Subcutaneous abdominal adipose tissue (tissue), 5 donors: ENCODE measurements around the gene TBC1D2.
"Not testable (repeated sequence)": the region's sequence is repeated elsewhere in the genome, so short reads cannot be mapped to it uniquely, and the experiment has no call there.

ENCODE experiments used
- H3K27ac ChIP-seq: one replicate; pipeline ENCODE4 v1.7.0; 2013; ENCODE audit warnings: low read depth, mild to moderate bottlenecking, inconsistent platforms, low read length, moderate library complexity
- H3K27me3 ChIP-seq, 5 donors: one replicate each; pipeline ENCODE4 v1.7.0; 2013; ENCODE audit warnings: low read length in 5 of 5, inconsistent platforms in 1 of 5; ENCODE audit not compliant: control insufficient read depth in 5 of 5, insufficient read depth in 4 of 5
- H3K36me3 ChIP-seq, 5 donors: one replicate each; pipeline ENCODE4 v1.7.0; 2013; ENCODE audit warnings: low read length in 5 of 5; ENCODE audit not compliant: control insufficient read depth in 5 of 5, insufficient read depth in 5 of 5
- H3K4me1 ChIP-seq, 5 donors: one replicate each; pipeline ENCODE4 v1.7.0; 2013; ENCODE audit warnings: low read length in 5 of 5, mild to moderate bottlenecking in 3 of 5, moderate library complexity in 1 of 5; ENCODE audit not compliant: control insufficient read depth in 5 of 5, insufficient read depth in 5 of 5
- H3K4me3 ChIP-seq, 5 donors: one replicate each; pipeline ENCODE4 v1.7.0; 2013; ENCODE audit warnings: low read length in 5 of 5, low read depth in 1 of 5
- H3K9ac ChIP-seq, 5 donors: one replicate each; pipeline ENCODE4 v1.7.0; 2013; ENCODE audit warnings: low read length in 5 of 5, mild to moderate bottlenecking in 4 of 5, moderate library complexity in 3 of 5
- H3K9me3 ChIP-seq, 5 donors: one replicate each; pipeline ENCODE4 v1.7.0; 2013; ENCODE audit warnings: low read length in 5 of 5; ENCODE audit not compliant: control insufficient read depth in 5 of 5
- donor health status: healthy.
- donor health status: healthy.
- donor health status: healthy.
- donor health status: healthy.
- donor health status: healthy.

The TBC1D2 gene

GRCh38 chr9:98289614-98290201, 34.3 kb upstream of the TBC1D2 start:
- H3K27ac ChIP-seq: no peak overlapping the region
- no peaks in the 10 kb centered on the region for H3K36me3 ChIP-seq
- no peak overlapping the region for H3K9ac ChIP-seq
- H3K4me3 ChIP-seq: no peak overlapping the region
- peaks cover 0 to 9% (median 2%) of the 10 kb centered on the region in 5 donors for H3K27me3 ChIP-seq
- H3K9me3 ChIP-seq: no peaks in the 10 kb centered on the region
- H3K4me1 ChIP-seq: no peaks in the 10 kb centered on the region

DNA sequence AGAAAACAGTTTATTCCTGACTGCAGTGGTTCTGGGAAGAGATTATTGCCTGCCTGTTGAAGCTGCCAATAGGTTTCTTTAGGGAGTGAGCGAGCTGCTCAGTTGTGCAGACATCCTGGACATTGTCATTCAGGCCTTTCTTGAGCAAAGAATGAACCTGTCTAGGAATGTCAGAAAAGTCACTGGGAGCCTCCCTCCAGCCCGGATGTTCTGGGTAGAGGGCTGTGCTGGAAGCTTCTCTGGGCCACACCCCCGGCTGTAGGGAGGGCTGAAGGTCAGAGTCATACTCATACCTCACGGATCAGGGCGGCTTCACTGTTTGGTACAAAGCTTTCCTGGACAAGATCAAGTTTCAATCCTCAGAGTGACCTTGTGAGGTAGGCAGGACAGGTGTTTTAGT, 33.4 kb upstream of the TBC1D2 start:
- Histone ChIP-seq H3K27me3 (peaks cover 0 to 9% (median 2%) of the 10 kb centered on the region in 5 donors), H3K9ac (no peak overlapping the region), H3K4me1 (no peaks in the 10 kb centered on the region), H3K27ac (no peak overlapping the region), H3K4me3 (no peak overlapping the region), H3K36me3 (no peaks in the 10 kb centered on the region), H3K9me3 (no peaks in the 10 kb centered on the region)

DNA sequence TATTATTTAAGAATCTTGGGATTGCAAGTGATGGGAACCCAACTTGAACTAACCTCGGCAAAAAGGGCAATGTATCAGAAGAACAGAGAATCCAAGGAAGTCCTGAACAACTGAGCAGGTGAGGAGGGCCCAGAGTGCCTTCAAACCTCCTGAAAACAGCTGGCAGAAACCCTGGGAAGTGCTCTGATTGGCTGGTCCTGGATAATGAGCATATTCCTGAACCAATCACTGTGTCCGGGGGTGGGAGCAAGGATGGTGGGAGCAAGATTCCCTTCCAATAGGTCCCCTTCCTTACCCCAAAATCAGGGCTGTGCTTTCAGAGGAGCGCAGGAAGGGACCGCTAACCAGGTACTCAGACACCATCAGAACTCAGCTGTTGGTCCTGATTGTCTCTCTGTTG, 31.9 kb upstream of the TBC1D2 start:
- H3K27me3 ChIP-seq: peaks cover 0 to 9% (median 2%) of the 10 kb centered on the region in 5 donors
- H3K9me3 ChIP-seq: no peaks in the 10 kb centered on the region
- H3K4me1 ChIP-seq: no peaks in the 10 kb centered on the region
- H3K36me3 ChIP-seq: no peaks in the 10 kb centered on the region
- H3K4me3 ChIP-seq: no peak overlapping the region
- H3K27ac ChIP-seq: no peak overlapping the region
- no peak overlapping the region for H3K9ac ChIP-seq

DNA sequence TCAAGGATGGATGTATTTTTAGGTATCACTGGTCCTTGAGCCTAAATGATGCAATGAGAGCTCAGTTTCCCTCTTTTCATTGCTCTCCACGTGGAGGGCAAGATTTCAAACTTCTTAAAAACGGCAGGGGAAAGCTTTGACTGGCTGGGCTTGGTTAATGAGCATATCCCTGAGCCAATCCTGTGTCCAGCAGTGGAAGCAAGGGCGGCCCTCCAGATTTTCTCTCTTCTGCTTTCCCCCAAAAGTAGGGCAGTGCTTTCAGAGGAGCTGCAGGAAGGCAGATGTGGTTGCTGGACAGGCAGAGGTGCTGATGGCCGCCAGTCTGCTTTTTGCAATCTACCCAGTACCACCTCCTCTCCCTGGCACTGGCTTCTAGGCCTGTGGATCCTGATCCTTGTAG, 30.0 kb upstream of the TBC1D2 start:
- H3K27me3 ChIP-seq: peaks cover 0 to 9% (median 2%) of the 10 kb centered on the region in 5 donors
- H3K27ac ChIP-seq: no peak overlapping the region
- H3K36me3 ChIP-seq: no peaks in the 10 kb centered on the region
- no peaks in the 10 kb centered on the region for H3K9me3 ChIP-seq
- no peak overlapping the region for H3K4me3 ChIP-seq
- H3K9ac ChIP-seq: no peak overlapping the region
- no peaks in the 10 kb centered on the region for H3K4me1 ChIP-seq

GRCh38 chr9:98284754-98285153, 29.3 kb upstream of the TBC1D2 start:
- Histone ChIP-seq H3K4me3 (no peak overlapping the region), H3K36me3 (no peaks in the 10 kb centered on the region), H3K9me3 (no peaks in the 10 kb centered on the region), H3K27me3 (peaks cover 0 to 13% (median 7%) of the 10 kb centered on the region in 5 donors), H3K9ac (no peak overlapping the region), H3K27ac (no peak overlapping the region), H3K4me1 (no peaks in the 10 kb centered on the region)

DNA sequence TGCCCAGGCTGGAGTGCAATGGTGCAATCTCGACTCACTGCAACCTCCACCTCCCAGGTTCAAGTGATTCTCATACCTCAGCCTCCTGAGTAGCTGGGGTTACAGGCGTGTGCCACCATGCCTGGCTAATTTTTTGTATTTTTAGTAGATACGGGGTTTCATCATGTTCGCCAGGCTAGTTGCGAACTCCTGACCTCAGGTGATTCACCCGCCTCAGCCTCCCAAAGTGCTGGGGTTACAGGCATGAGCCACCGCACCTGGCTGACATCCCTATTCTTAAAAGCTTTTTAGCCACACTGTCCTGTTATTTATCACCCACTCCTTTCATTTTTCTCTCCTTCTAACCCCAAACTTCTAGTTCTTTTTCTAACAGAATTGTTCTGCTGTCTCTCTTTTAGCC, 27.7 kb upstream of the TBC1D2 start:
- not testable (repeated sequence) for H3K27ac ChIP-seq, H3K9me3 ChIP-seq, H3K36me3 ChIP-seq, H3K9ac ChIP-seq, H3K4me3 ChIP-seq, H3K4me1 ChIP-seq
- H3K27me3 ChIP-seq: peaks cover 0 to 15% (median 11%) of the 10 kb centered on the region in 5 donors

GRCh38 chr9:98281281-98281680, 25.8 kb upstream of the TBC1D2 start:
- no peak overlapping the region for H3K4me3 ChIP-seq

DNA sequence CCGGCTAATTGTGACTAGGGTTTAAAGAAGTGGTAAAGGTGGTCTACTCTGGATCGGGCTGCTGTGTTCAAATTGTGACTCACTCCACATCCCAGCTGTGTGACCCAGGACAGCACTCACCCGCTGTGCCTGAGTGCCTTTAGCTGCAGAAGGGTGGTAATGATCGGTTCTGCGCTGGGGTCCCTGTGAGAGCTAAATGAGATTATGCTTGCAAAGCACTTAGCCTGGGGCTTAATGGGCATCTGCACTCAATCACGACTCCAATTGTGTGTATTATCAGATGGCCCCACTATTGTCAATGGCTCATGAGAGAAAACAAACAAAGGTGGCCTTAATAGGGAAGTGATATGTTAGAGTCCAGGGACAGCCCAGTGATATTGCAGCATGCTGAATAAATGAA, 25.1 kb upstream of the TBC1D2 start:
- peaks cover 0 to 12% (median 8%) of the 10 kb centered on the region in 5 donors for H3K27me3 ChIP-seq
- H3K9me3 ChIP-seq: no peaks in the 10 kb centered on the region
- H3K4me1 ChIP-seq: no peaks in the 10 kb centered on the region
- H3K4me3 ChIP-seq: no peak overlapping the region
- no peaks in the 10 kb centered on the region for H3K36me3 ChIP-seq
- no peak overlapping the region for H3K9ac ChIP-seq
- H3K27ac ChIP-seq: no peak overlapping the region

More at GRCh38 chr9:98281281-98281680, 25.8 kb upstream of the TBC1D2 start:
- no peaks in the 10 kb centered on the region for H3K9me3 ChIP-seq
- H3K36me3 ChIP-seq: no peaks in the 10 kb centered on the region
- H3K27ac ChIP-seq: no peak overlapping the region
- no peak overlapping the region for H3K9ac ChIP-seq
- no peaks in the 10 kb centered on the region for H3K4me1 ChIP-seq
- H3K27me3 ChIP-seq: peaks cover 0 to 12% (median 10%) of the 10 kb centered on the region in 5 donors

- Histone ChIP-seq H3K4me3 (no peak overlapping the region), H3K9ac (no peak overlapping the region), H3K4me1 (no peaks in the 10 kb centered on the region), H3K36me3 (no peaks in the 10 kb centered on the region), H3K9me3 (no peaks in the 10 kb centered on the region), H3K27ac (no peak overlapping the region), H3K27me3 (peaks cover 0 to 12% (median 8%) of the 10 kb centered on the region in 5 donors)
Measured at GRCh38 chr9:98280162-98280561, 24.7 kb upstream of the TBC1D2 start.

DNA sequence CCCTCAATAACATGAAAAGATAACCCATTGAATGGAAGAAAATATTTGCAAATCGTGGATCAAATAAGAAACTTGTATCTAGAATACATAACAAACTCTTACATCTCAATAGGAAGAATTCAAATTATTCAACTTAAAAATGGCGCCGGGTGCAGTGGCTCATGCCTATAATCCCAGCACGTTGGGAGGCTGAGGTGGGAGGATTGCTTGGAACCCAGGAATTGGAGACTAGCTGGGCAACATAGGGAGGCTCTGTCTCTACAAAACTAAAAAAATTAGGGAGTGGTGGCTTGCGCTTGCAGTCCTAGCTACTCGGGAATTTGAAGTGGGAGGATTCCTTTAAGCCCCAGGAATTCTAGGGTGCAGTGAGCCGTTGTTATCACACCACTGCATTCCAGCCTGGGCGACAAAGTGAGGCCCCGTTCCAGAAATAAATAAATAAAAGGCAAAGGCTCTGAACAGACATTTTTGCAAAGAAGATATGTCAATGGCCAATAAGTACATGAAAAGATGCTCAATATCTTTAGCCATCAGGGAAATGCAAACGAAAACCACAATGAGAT, 21.5 kb upstream of the TBC1D2 start:
- Histone ChIP-seq H3K27me3 (peaks cover 0 to 14% (median 4%) of the 10 kb centered on the region in 5 donors), H3K9me3 (no peaks in the 10 kb centered on the region), H3K27ac (no peak overlapping the region), H3K9ac (no peak overlapping the region), H3K4me3 (no peak overlapping the region), H3K4me1 (no peaks in the 10 kb centered on the region), H3K36me3 (no peaks in the 10 kb centered on the region)
